HepG2 (cell line): ENCODE results near the gene WWC1. TPM values are rescaled to one million over a fixed set of nuclear protein-coding genes. Genes with fewer than 3 reads are reported as not detected.

Experiments used
- ATF1 ChIP-seq: IDR thresholded peaks from 2 replicates; pipeline ENCODE4 v1.6.1; 2016; ENCODE audit warnings: mild to moderate bottlenecking, control low read depth
- IRF2 ChIP-seq: IDR thresholded peaks from 2 replicates; pipeline ENCODE4 v1.6.1; 2018; ENCODE audit warnings: missing genetic modification reagents, missing compliant biosample characterization
- MAFG ChIP-seq: sonication (generic); formaldehyde crosslinking; IDR thresholded peaks from 2 replicates; pipeline ENCODE4 v1.5.1; 2020; ENCODE audit warnings: mild to moderate bottlenecking, missing genetic modification reagents
- NR2F6 ChIP-seq, 2 experiments: IDR thresholded peaks; 2 replicates each; pipeline ENCODE4 v1.6.1; 2016; ENCODE audit warnings: antibody characterized with exemption in 1 of 2, mild to moderate bottlenecking in 1 of 2
- NRL ChIP-seq: sonication (generic); formaldehyde crosslinking; IDR thresholded peaks from 2 replicates; pipeline ENCODE4 v1.5.0; 2020; ENCODE audit warnings: missing genetic modification reagents, mild to moderate bottlenecking, moderate library complexity, borderline replicate concordance
- STAT5B ChIP-seq: sonication (generic); formaldehyde crosslinking; IDR thresholded peaks from 2 replicates; pipeline ENCODE4 v1.4.0; 2020; ENCODE audit warnings: missing genetic modification reagents
- ZNF224 ChIP-seq: sonication (generic); formaldehyde crosslinking; IDR thresholded peaks from 2 replicates; pipeline ENCODE4 v1.5.0; 2020; ENCODE audit warnings: mild to moderate bottlenecking, missing genetic modification reagents
- ZNF441 ChIP-seq: sonication (generic); formaldehyde crosslinking; IDR thresholded peaks from 2 replicates; pipeline ENCODE4 v1.7.0; 2021; ENCODE audit warnings: missing genetic modification reagents, borderline replicate concordance
- ZNF720 ChIP-seq: sonication (generic); formaldehyde crosslinking; IDR thresholded peaks from 2 replicates; pipeline ENCODE4 v1.4.0; 2020; ENCODE audit warnings: missing genetic modification reagents
- polyA plus RNA-seq, 8 experiments: library from polyadenylated mRNA; depleted of rRNA in 3 of 8; stranded (reverse) in 7 of 8; unstranded in 1 of 8; fragments of >200 nt; fragmentation: Illumina TruSeq in 4 of 8; extraction: Trizol in 4 of 8; gene quantifications; 2 replicates each; pipeline versions ENCODE4 v1.2.1 to v1.2.3, GENCODE V29; 2011 to 2016; ENCODE audit warnings: low read depth in 4 of 8, missing spikeins in 1 of 8, mixed read lengths in 1 of 8; ENCODE audit not compliant: insufficient read depth in 1 of 8
- total RNA-seq, 5 experiments: library from RNA; depleted of rRNA; stranded (reverse); fragments of >200 nt; fragmentation: Illumina TruSeq; extraction: Trizol; gene quantifications; 2 replicates each; pipeline ENCODE4 v1.2.3, GENCODE V29; 2016; ENCODE audit warnings: low read depth in 1 of 5
- TF ChIP-seq, protein P1 (sequence below): sonication (generic); formaldehyde crosslinking; IDR thresholded peaks from 2 replicates; pipeline ENCODE4; 2020; ENCODE audit warnings: missing genetic modification reagents, mild to moderate bottlenecking, borderline replicate concordance
- TF ChIP-seq, protein P2 (sequence below): IDR thresholded peaks from 2 replicates; pipeline ENCODE4 v1.6.1; 2018; ENCODE audit warnings: missing genetic modification reagents, mild to moderate bottlenecking, missing compliant biosample characterization
- TF ChIP-seq, protein P3 (sequence below): IDR thresholded peaks from 2 replicates; pipeline ENCODE4 v1.6.1; 2016
- TF ChIP-seq, protein P4 (sequence below): IDR thresholded peaks from 2 replicates; pipeline ENCODE4 v1.6.1; 2016; ENCODE audit warnings: mild to moderate bottlenecking, missing biosample characterization, missing genetic modification reagents
- TF ChIP-seq, protein P5 (sequence below), 2 experiments: sonication (generic) in 1 of 2; formaldehyde crosslinking in 1 of 2; IDR thresholded peaks; 2 replicates each; pipeline versions ENCODE4 v1.6.1 to v1.9.0; 2014 to 2022; ENCODE audit warnings: antibody characterized with exemption in 1 of 2, borderline replicate concordance in 1 of 2, inconsistent platforms in 1 of 2, low read depth in 1 of 2, missing genetic modification reagents in 1 of 2
- TF ChIP-seq, protein P6 (sequence below): sonication (generic); formaldehyde crosslinking; IDR thresholded peaks from 2 replicates; pipeline ENCODE4 v1.4.0; 2020; ENCODE audit warnings: mild to moderate bottlenecking, missing genetic modification reagents

The WWC1 gene
- total and polyA plus RNA-seq, 2 of the 13 experiments (the other 11 are each of a cell fraction or from before 2014, with no cell fraction given) = 8.3 to 17.9 TPM

DNA sequence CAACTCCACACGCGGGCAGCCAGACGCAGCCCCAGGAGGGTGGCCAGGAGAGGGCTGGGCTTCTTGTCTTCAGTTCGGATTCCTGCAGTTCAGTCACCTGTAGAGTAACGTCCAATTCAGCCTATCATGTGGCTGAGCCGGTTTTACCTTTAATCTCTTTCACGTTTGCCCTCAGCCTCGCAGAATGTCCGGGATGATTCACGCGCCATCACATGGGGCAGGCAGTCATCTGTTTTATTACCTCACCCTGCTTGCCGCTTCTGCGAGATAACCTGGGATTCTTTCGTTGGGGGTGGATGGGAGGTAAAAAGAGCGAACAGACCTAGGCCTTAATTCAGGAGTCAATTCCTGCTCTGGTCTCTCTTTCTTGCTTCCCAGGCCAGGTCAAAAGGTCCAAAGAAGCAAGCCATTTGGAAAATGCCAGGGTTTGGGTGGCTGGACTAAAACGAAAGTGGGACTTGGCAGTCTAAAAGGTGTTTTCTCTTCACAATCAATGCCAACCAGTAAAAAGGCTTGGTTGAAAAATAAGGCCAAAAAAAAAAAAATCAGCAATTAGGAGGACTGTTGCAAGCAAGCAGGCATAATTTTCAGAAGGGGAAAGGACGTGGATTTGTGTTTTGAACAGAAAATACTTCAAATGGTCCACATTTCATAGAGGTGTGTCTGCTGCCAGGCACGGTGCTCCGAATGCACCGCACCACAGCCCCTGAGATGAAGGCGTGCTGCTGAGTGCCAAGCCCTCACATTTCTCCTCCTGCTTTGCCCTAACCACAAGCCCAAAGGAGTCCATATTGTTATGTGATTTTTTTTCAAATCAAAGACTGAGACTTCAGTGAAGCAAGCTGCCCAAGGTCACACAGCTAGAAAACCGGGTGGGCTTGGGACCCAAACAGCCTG lies 2.8 kb upstream of the WWC1 start (continued):
- TF ChIP-seq, protein P1, sequence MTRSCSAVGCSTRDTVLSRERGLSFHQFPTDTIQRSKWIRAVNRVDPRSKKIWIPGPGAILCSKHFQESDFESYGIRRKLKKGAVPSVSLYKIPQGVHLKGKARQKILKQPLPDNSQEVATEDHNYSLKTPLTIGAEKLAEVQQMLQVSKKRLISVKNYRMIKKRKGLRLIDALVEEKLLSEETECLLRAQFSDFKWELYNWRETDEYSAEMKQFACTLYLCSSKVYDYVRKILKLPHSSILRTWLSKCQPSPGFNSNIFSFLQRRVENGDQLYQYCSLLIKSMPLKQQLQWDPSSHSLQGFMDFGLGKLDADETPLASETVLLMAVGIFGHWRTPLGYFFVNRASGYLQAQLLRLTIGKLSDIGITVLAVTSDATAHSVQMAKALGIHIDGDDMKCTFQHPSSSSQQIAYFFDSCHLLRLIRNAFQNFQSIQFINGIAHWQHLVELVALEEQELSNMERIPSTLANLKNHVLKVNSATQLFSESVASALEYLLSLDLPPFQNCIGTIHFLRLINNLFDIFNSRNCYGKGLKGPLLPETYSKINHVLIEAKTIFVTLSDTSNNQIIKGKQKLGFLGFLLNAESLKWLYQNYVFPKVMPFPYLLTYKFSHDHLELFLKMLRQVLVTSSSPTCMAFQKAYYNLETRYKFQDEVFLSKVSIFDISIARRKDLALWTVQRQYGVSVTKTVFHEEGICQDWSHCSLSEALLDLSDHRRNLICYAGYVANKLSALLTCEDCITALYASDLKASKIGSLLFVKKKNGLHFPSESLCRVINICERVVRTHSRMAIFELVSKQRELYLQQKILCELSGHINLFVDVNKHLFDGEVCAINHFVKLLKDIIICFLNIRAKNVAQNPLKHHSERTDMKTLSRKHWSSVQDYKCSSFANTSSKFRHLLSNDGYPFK (CRISPR knock-in tag) = no peak
- TF ChIP-seq, protein P2, sequence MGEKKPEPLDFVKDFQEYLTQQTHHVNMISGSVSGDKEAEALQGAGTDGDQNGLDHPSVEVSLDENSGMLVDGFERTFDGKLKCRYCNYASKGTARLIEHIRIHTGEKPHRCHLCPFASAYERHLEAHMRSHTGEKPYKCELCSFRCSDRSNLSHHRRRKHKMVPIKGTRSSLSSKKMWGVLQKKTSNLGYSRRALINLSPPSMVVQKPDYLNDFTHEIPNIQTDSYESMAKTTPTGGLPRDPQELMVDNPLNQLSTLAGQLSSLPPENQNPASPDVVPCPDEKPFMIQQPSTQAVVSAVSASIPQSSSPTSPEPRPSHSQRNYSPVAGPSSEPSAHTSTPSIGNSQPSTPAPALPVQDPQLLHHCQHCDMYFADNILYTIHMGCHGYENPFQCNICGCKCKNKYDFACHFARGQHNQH (CRISPR knock-in tag) = 0 out of 2 replicates have a peak, but pooled peaks have one; percentile 33
- no peak for TF ChIP-seq ZNF720 (CRISPR knock-in tag)
- TF ChIP-seq IRF2 = peak; percentile 50; the same call in 1 of the 2 replicates
- TF ChIP-seq ZNF441 (CRISPR knock-in tag) = no peak
- no peak for TF ChIP-seq STAT5B (CRISPR knock-in tag)
- TF ChIP-seq ZNF224 (CRISPR knock-in tag) = no peak
- TF ChIP-seq, protein P3, sequence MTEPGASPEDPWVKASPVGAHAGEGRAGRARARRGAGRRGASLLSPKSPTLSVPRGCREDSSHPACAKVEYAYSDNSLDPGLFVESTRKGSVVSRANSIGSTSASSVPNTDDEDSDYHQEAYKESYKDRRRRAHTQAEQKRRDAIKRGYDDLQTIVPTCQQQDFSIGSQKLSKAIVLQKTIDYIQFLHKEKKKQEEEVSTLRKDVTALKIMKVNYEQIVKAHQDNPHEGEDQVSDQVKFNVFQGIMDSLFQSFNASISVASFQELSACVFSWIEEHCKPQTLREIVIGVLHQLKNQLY = no peak
- TF ChIP-seq, protein P4, sequence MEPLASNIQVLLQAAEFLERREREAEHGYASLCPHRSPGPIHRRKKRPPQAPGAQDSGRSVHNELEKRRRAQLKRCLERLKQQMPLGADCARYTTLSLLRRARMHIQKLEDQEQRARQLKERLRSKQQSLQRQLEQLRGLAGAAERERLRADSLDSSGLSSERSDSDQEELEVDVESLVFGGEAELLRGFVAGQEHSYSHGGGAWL (CRISPR knock-in tag) = 0 out of 2 replicates have a peak, but pooled peaks have one; percentile 21
- TF ChIP-seq, protein P5, sequence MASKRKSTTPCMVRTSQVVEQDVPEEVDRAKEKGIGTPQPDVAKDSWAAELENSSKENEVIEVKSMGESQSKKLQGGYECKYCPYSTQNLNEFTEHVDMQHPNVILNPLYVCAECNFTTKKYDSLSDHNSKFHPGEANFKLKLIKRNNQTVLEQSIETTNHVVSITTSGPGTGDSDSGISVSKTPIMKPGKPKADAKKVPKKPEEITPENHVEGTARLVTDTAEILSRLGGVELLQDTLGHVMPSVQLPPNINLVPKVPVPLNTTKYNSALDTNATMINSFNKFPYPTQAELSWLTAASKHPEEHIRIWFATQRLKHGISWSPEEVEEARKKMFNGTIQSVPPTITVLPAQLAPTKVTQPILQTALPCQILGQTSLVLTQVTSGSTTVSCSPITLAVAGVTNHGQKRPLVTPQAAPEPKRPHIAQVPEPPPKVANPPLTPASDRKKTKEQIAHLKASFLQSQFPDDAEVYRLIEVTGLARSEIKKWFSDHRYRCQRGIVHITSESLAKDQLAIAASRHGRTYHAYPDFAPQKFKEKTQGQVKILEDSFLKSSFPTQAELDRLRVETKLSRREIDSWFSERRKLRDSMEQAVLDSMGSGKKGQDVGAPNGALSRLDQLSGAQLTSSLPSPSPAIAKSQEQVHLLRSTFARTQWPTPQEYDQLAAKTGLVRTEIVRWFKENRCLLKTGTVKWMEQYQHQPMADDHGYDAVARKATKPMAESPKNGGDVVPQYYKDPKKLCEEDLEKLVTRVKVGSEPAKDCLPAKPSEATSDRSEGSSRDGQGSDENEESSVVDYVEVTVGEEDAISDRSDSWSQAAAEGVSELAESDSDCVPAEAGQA (IDR thresholded peaks at IDR 0.05; ENCODE audit: low read depth) = no peak
- TF ChIP-seq, protein P5 (CRISPR knock-in tag; IDR thresholded peaks at IDR 0.05; ENCODE audit: borderline replicate concordance) = no peak
- TF ChIP-seq, protein P6, sequence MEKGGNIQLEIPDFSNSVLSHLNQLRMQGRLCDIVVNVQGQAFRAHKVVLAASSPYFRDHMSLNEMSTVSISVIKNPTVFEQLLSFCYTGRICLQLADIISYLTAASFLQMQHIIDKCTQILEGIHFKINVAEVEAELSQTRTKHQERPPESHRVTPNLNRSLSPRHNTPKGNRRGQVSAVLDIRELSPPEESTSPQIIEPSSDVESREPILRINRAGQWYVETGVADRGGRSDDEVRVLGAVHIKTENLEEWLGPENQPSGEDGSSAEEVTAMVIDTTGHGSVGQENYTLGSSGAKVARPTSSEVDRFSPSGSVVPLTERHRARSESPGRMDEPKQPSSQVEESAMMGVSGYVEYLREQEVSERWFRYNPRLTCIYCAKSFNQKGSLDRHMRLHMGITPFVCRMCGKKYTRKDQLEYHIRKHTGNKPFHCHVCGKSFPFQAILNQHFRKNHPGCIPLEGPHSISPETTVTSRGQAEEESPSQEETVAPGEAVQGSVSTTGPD (CRISPR knock-in tag) = no peak
- TF ChIP-seq NRL (CRISPR knock-in tag) = peak; percentile 59; the same call in 1 of the 2 replicates
- no peak for TF ChIP-seq ATF1 (CRISPR knock-in tag)
- TF ChIP-seq MAFG (CRISPR knock-in tag) = no peak
- TF ChIP-seq NR2F6 (IDR thresholded peaks at IDR 0.05) = peak; percentile 41
- peak; percentile 18; the same call in 1 of the 2 replicates for TF ChIP-seq NR2F6 (CRISPR knock-in tag; IDR thresholded peaks at IDR 0.05)
